GM21825 (cell line): ENCODE measurements around the gene SMAD7.

Experiments
- ATAC-seq: cut with Tn5 transposase; IDR thresholded peaks from one replicate; pipeline ENCODE4 v1.9.1; 2021; ENCODE audit warnings: mild to moderate bottlenecking, moderate library complexity; ENCODE audit not compliant: unreplicated experiment

SMAD7 gene

GRCh38 chr18:48950536-48951447 is at the start of gene SMAD7:
SMAD7 (minus strand) TSS chr18:48950965; CDS start chr18:48950424, 541 bp downstream.
- no peak for ATAC-seq

- ATAC-seq: no peak
Measured at GRCh38 chr18:48999569-48999968, 48.8 kb upstream of the SMAD7 start.

GRCh38 chr18:48997985-48998831 is 47.4 kb upstream of the SMAD7 start:
- no peak for ATAC-seq

GRCh38 chr18:48997681-48997984 is 46.9 kb upstream of the SMAD7 start:
- no peak for ATAC-seq

GRCh38 chr18:48996901-48997463 is 46.2 kb upstream of the SMAD7 start:
- no peak for ATAC-seq

- no peak for ATAC-seq
Measured at GRCh38 chr18:48996041-48996440, 45.3 kb upstream of the SMAD7 start.

- no peak for ATAC-seq
Measured at GRCh38 chr18:48994926-48995835, 44.4 kb upstream of the SMAD7 start.

- ATAC-seq: no peak
Measured at GRCh38 chr18:48994044-48994651, 43.4 kb upstream of the SMAD7 start.

- ATAC-seq: no peak
Measured at GRCh38 chr18:48993586-48993985, 42.8 kb upstream of the SMAD7 start.

GRCh38 chr18:48992791-48993555 is 42.2 kb upstream of the SMAD7 start:
- peak; percentile 67 for ATAC-seq

- no peak for ATAC-seq
Measured at GRCh38 chr18:48992133-48992532, 41.4 kb upstream of the SMAD7 start.

GRCh38 chr18:48991676-48992075 is 40.9 kb upstream of the SMAD7 start:
- no peak for ATAC-seq

GRCh38 chr18:48991319-48991660 is 40.5 kb upstream of the SMAD7 start:
- no peak for ATAC-seq

- no peak for ATAC-seq
Measured at GRCh38 chr18:48990481-48991318, 39.9 kb upstream of the SMAD7 start.

GRCh38 chr18:48989304-48990303 is 38.8 kb upstream of the SMAD7 start:
- ATAC-seq: no peak

GRCh38 chr18:48988508-48989303 is 37.9 kb upstream of the SMAD7 start:
- ATAC-seq: no peak

GRCh38 chr18:48987821-48988220 is 37.1 kb upstream of the SMAD7 start:
- no peak for ATAC-seq
